Lung (tissue), 12 donors: ENCODE measurements around the gene TTC34. TPM values are rescaled to one million over a fixed set of nuclear protein-coding genes. Genes with fewer than 3 reads are reported as not detected.

Source experiments
- ATAC-seq: fragments of 200-7000 bp; cut with Tn5 transposase; one replicate; pipeline ENCODE4 v1.9.1; 2020; ENCODE audit warnings: moderate number of reproducible peaks; ENCODE audit not compliant: insufficient read depth, low FRiP score
- DNase-seq, 3 donors: peaks; one replicate each; pipeline ENCODE4 v3.0.0-alpha.2; 2013 to 2017
- H3K27ac ChIP-seq, 2 donors: one replicate each; pipeline ENCODE4 v1.5.1; 2013; ENCODE audit warnings: mild to moderate bottlenecking in 2 of 2, moderate library complexity in 2 of 2, control low read depth in 1 of 2, inconsistent platforms in 1 of 2, low read depth in 1 of 2, low read length in 1 of 2
- H3K27me3 ChIP-seq, 3 donors: one replicate each; pipeline ENCODE4 v1.5.1; 2013; ENCODE audit warnings: low read length in 2 of 3; ENCODE audit not compliant: control insufficient read depth in 3 of 3, insufficient read depth in 3 of 3
- H3K36me3 ChIP-seq, 4 donors: one replicate each; pipeline ENCODE4 v1.5.1; 2013; ENCODE audit warnings: low read length in 4 of 4, mild to moderate bottlenecking in 1 of 4, moderate library complexity in 1 of 4; ENCODE audit not compliant: control insufficient read depth in 4 of 4, insufficient read depth in 4 of 4
- H3K4me1 ChIP-seq, 5 donors: one replicate each; pipeline ENCODE4 v1.5.1; 2013; ENCODE audit warnings: low read length in 5 of 5, mild to moderate bottlenecking in 2 of 5, moderate library complexity in 1 of 5; ENCODE audit not compliant: control insufficient read depth in 5 of 5, insufficient read depth in 5 of 5
- H3K4me3 ChIP-seq: one replicate; pipeline ENCODE4 v1.5.1; 2013; ENCODE audit warnings: mild to moderate bottlenecking, control low read depth, moderate library complexity
- H3K9ac ChIP-seq, 2 donors: one replicate each; pipeline ENCODE4 v1.5.1; 2013; ENCODE audit warnings: low read length in 2 of 2, control low read depth in 1 of 2; ENCODE audit not compliant: insufficient read depth in 1 of 2
- H3K9me3 ChIP-seq, 4 donors: one replicate each; pipeline ENCODE4 v1.5.1; 2013; ENCODE audit warnings: low read length in 3 of 4, mild to moderate bottlenecking in 1 of 4, moderate library complexity in 1 of 4; ENCODE audit not compliant: control insufficient read depth in 4 of 4, insufficient read depth in 3 of 4
- WGBS, 2 donors: extraction: QIAGEN DNeasy Blood & Tissue Kit; methylation state at CpG; one replicate each; pipeline ENCODE4 v1.1.7; 2013; 5-methylcytosine and 5-hydroxymethylcytosine counted together
- polyA plus RNA-seq, 2 donors: library from polyadenylated mRNA; stranded (reverse); fragments of 200-250 nt; gene quantifications; one replicate each; pipeline ENCODE4 v1.2.1, GENCODE V29; 2013
- total RNA-seq, 2 donors: library from RNA; depleted of rRNA in 1 of 2; stranded (reverse); fragments of >200 nt in 1 of 2; gene quantifications; one replicate each; pipeline ENCODE4 v1.2.1, GENCODE V29; 2014 to 2021
- TF ChIP-seq, protein P1 (sequence below): IDR thresholded peaks from 2 replicates; pipeline ENCODE4 v1.5.1; 2012; ENCODE audit warnings: mild to moderate bottlenecking; ENCODE audit errors: control extremely low read depth, extremely low read depth
- donor health status: control.
- donor health status: control.
- donor health status: Bipolar disorder and iron deficiency.
- donor health status: healthy.
- donor health status: DM: yes; HTN: yes; CAD: no.

The TTC34 gene
- total and polyA plus RNA-seq, 4 donors: 0.30 to 3.3 (median 0.75) TPM

DNA sequence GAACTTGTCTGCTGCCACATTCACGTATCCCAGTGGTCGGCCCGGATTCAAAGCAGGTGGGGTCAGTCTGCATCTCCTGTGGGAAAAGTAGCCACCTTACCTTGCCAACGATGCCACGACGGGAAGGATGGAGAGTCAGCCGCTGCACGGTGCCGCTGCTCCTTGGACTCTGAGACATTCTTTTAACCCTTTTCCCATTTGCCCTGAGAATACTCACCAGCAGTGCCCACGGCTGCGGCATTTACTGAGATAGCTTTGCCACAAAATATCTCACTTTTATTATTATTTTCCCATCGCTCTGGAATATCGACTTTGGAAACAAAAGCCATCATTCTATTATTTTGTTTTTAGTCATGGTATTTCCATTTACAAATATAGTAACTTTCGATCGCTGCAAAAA is 15.3 kb upstream of the TTC34 start:
- ATAC-seq (no peak), DNase-seq (no peak)
- no peak overlapping the region for H3K4me3 ChIP-seq
- TF ChIP-seq, protein P1, sequence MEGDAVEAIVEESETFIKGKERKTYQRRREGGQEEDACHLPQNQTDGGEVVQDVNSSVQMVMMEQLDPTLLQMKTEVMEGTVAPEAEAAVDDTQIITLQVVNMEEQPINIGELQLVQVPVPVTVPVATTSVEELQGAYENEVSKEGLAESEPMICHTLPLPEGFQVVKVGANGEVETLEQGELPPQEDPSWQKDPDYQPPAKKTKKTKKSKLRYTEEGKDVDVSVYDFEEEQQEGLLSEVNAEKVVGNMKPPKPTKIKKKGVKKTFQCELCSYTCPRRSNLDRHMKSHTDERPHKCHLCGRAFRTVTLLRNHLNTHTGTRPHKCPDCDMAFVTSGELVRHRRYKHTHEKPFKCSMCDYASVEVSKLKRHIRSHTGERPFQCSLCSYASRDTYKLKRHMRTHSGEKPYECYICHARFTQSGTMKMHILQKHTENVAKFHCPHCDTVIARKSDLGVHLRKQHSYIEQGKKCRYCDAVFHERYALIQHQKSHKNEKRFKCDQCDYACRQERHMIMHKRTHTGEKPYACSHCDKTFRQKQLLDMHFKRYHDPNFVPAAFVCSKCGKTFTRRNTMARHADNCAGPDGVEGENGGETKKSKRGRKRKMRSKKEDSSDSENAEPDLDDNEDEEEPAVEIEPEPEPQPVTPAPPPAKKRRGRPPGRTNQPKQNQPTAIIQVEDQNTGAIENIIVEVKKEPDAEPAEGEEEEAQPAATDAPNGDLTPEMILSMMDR: no peak
- no peak overlapping the region for H3K27ac ChIP-seq
- no peaks in the 10 kb centered on the region for H3K27me3 ChIP-seq
- no peak overlapping the region for H3K9ac ChIP-seq
- H3K9me3 ChIP-seq: peaks cover 0 to 14% (median 1%) of the 10 kb centered on the region in 4 donors
- H3K36me3 ChIP-seq: no peaks in the 10 kb centered on the region
- peaks cover 0 to 7% (median 0%) of the 10 kb centered on the region in 5 donors for H3K4me1 ChIP-seq
- 85 to 91% methylated on average over 15 of the region's 15 CpGs for WGBS, 2 donors

DNA sequence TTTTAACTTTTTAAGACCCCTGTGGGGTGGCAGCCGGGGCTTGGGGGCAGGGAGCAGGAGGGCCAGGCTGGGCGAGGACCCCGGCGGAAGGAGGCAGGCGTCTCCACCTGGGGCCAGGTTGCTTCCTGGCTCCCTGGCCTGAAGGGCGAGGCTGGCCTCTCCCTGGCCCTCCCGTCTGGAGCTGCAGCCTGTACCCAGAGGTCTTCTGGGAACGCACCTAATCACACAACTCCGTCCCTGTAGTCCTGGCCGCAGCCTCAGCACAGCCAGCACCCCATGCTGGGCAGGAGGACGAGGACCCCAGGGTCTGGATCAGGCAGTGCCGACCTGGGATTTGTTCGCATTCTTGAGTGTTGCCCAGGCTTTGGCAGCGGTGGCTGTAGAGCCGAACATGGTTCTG is 14.1 kb upstream of the TTC34 start:
- no peaks in the 10 kb centered on the region for H3K27me3 ChIP-seq

DNA sequence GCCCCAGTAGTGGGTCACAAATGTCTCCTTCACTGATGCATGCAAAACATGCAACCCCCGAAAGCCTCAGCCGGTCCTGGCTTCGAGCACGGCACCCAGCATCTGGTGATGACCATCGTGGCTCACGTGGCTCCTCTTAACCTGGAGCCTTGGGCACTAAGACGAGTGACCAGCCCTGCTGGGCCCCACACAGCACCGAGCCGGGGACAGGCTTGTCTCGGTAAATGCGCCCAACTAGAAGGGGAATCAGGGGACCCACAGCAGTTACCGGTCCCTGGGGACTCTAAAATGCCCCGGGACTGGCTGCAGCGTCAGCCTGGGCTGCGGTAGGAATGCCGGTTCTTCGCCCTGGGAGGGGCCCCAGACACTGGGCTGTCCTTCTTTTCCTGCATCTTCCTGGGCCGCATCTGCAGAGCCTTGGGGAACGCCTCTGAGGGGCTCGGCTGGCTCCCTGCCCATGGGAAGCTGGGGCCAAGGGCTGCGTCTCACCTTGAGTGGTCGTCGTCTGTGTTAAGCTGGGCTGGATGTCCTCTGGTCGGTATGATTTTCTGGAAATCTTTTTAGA is 13.1 kb upstream of the TTC34 start:
- Histone ChIP-seq H3K27ac (no peak overlapping the region), H3K36me3 (no peaks in the 10 kb centered on the region), H3K9me3 (peaks cover 0 to 18% (median 1%) of the 10 kb centered on the region in 4 donors), H3K4me1 (no peaks in the 10 kb centered on the region), H3K9ac (no peak overlapping the region), H3K27me3 (peaks cover 0 to 2% (median 0%) of the 10 kb centered on the region in 3 donors), H3K4me3 (no peak overlapping the region)
- ATAC-seq: no peak
- TF ChIP-seq, protein P1: no peak
- 84 to 93% methylated on average over 24 of the region's 24 CpGs for WGBS, 2 donors
- DNase-seq: no peak

More for the DNA sequence above, 14.1 kb upstream of the TTC34 start:
- H3K27ac ChIP-seq: no peak overlapping the region
- no peaks in the 10 kb centered on the region for H3K36me3 ChIP-seq
- ATAC-seq: no peak
- H3K9ac ChIP-seq: no peak overlapping the region
- H3K4me1 ChIP-seq: no peaks in the 10 kb centered on the region
- no peak overlapping the region for H3K4me3 ChIP-seq
- no peak for DNase-seq
- 70 to 83% methylated on average over 15 of the region's 15 CpGs for WGBS, 2 donors
- TF ChIP-seq, protein P1: no peak
- H3K9me3 ChIP-seq: peaks cover 0 to 18% (median 1%) of the 10 kb centered on the region in 4 donors
